Stimulated activated CD8-positive, alpha-beta memory T cell treated with anti-CD3 and anti-CD28 coated beads, Interleukin-12 subunit alpha, Interleukin-12 subunit beta, amount 100 ng/mL, for 24 hours (primary cell): Measurements from ENCODE around the gene OXCT2.
"Not testable (repeated sequence)": the region's sequence is repeated elsewhere in the genome, so short reads cannot be mapped to it uniquely, and the experiment has no call there.

Experiments used
- DNase-seq: peaks from one replicate; pipeline ENCODE4 v3.0.0-alpha.2; 2020; ENCODE audit errors: extremely low read depth

OXCT2 gene

GRCh38 chr1:39771022-39771532, at the start of gene OXCT2:
OXCT2 (minus strand) TSS chr1:39771348; CDS start chr1:39771255, 93 bp downstream.
- DNase-seq, result not testable (repeated sequence)

- no peak for DNase-seq
Observed at GRCh38 chr1:39819091-39819812, 48.1 kb upstream of the OXCT2 start.

- no peak for DNase-seq
Observed at GRCh38 chr1:39818482-39818881, 47.3 kb upstream of the OXCT2 start.

GRCh38 chr1:39817091-39817932, 46.2 kb upstream of the OXCT2 start:
- DNase-seq, result not testable (repeated sequence)

GRCh38 chr1:39816415-39817090, 45.4 kb upstream of the OXCT2 start:
- DNase-seq, result no peak

GRCh38 chr1:39812913-39813312, 41.8 kb upstream of the OXCT2 start:
- no peak for DNase-seq

GRCh38 chr1:39808784-39809517, 37.8 kb upstream of the OXCT2 start:
- no peak for DNase-seq

GRCh38 chr1:39805385-39805784, 34.2 kb upstream of the OXCT2 start:
- DNase-seq, result no peak

GRCh38 chr1:39802496-39803260, 31.5 kb upstream of the OXCT2 start:
- DNase-seq, result no peak

GRCh38 chr1:39800471-39800835, 29.3 kb upstream of the OXCT2 start:
- DNase-seq, result no peak

GRCh38 chr1:39799770-39800470, 28.8 kb upstream of the OXCT2 start:
- DNase-seq, result peak; percentile 26

- peak; percentile 74 for DNase-seq
Observed at GRCh38 chr1:39798859-39799769, 28.0 kb upstream of the OXCT2 start.

GRCh38 chr1:39795651-39796050, 24.5 kb upstream of the OXCT2 start:
- DNase-seq, result no peak

GRCh38 chr1:39791838-39792237, 20.7 kb upstream of the OXCT2 start:
- no peak for DNase-seq

GRCh38 chr1:39789571-39790110, 18.5 kb upstream of the OXCT2 start:
- no peak for DNase-seq

GRCh38 chr1:39788758-39789570, 17.8 kb upstream of the OXCT2 start, which contains the start of gene BMP8B:
BMP8B (minus strand) TSS chr1:39788865; CDS start chr1:39788485, 380 bp downstream.
- DNase-seq, result peak; percentile 9

- DNase-seq, result no peak
Observed at GRCh38 chr1:39788426-39788757, 17.2 kb upstream of the OXCT2 start.

GRCh38 chr1:39787964-39788363, 16.8 kb upstream of the OXCT2 start:
- not testable (repeated sequence) for DNase-seq
